OCI-LY3 (cell line): ENCODE data around the gene CNIH3.

Experiments used
- H2AFZ ChIP-seq: fragments of 200-600, 300-600 bp; shearing (Covaris generic); 2 replicates; pipeline ENCODE4 v1.6.0; 2014; ENCODE audit warnings: antibody characterized with exemption, low read depth, low read length
- H3K27ac ChIP-seq: fragments of 200-600, 300-600 bp; sonication (generic); 2 replicates; pipeline ENCODE4 v1.5.1; 2014; ENCODE audit warnings: mild to moderate bottlenecking, low read length, moderate library complexity, mixed read lengths
- H3K27me3 ChIP-seq: fragments of 200-600, 300-600 bp; sonication (generic); 2 replicates; pipeline ENCODE4 v1.6.1; 2014; ENCODE audit warnings: low read depth, low read length, mixed read lengths
- H3K36me3 ChIP-seq: fragments of 200-600, 300-600 bp; sonication (generic); replicated peaks from 2 replicates; pipeline ENCODE3; 2014; ENCODE audit warnings: low read depth, low read length, mixed read lengths
- H3K4me1 ChIP-seq: fragments of 300-600, 200-600 bp; sonication (generic); 2 replicates; pipeline ENCODE4 v1.6.1; 2014; ENCODE audit warnings: low read length, mixed read lengths
- H3K4me2 ChIP-seq: fragments of 200-600, 300-600 bp; sonication (generic); 2 replicates; pipeline ENCODE4 v1.6.1; 2014; ENCODE audit warnings: low read length, mixed read lengths
- H3K4me3 ChIP-seq: fragments of 300-600, 200-600 bp; sonication (generic); 2 replicates; pipeline ENCODE4 v1.5.1; 2014; ENCODE audit warnings: antibody characterized with exemption, mild to moderate bottlenecking, low read length, moderate library complexity
- H3K79me2 ChIP-seq: fragments of 300-600, 200-600 bp; shearing (Covaris generic); 2 replicates; pipeline ENCODE4 v1.6.1; 2014; ENCODE audit warnings: mild to moderate bottlenecking, low read length, mixed read lengths
- H3K9ac ChIP-seq: fragments of 300-600, 200-600 bp; shearing (Covaris generic); 2 replicates; pipeline ENCODE4 v1.6.0; 2014; ENCODE audit warnings: mild to moderate bottlenecking, low read length, moderate library complexity
- H3K9me3 ChIP-seq: fragments of 200-600, 300-600 bp; shearing (Covaris generic); 2 replicates; pipeline ENCODE4 v1.6.1; 2014; ENCODE audit warnings: low read length, mixed read lengths; ENCODE audit not compliant: insufficient read depth
- H4K20me1 ChIP-seq: fragments of 200-600, 300-600 bp; sonication (generic); 2 replicates; pipeline ENCODE4 v1.6.1; 2016; ENCODE audit warnings: low read length, mixed read lengths; ENCODE audit not compliant: insufficient read depth
- CTCF ChIP-seq: fragments of 200-600, 300-600 bp; sonication (generic); IDR thresholded peaks from 2 replicates; pipeline ENCODE4 v1.5.1; 2014; ENCODE audit warnings: antibody characterized with exemption, low read length, low read depth
- EZH2phosphoT487 ChIP-seq: fragments of 200-600 bp; shearing (Covaris generic); IDR thresholded peaks from 2 replicates; pipeline ENCODE4 v1.6.1; 2018; ENCODE audit warnings: antibody characterized with exemption, mixed run types, low read depth

The CNIH3 gene

DNA sequence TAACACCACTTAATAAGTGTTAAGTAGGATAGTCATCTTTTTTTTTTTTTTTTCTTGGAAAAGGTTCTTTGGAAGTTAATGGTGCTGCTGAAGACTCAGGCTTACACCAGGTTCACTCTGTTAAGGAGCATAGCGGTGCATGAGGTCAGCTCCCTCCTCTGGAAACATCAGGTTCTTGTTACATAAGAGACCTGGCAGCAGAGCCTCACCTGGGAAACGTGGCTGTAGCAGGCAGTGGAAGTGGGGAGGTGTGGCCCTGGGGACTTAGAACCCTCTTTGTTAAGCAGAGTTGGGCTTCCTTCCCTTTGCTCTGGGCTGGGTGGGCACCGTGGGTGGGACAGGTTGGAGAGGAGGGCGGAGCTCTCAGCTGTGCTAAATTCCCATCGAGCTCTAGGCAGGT is 104.1 kb downstream of the CNIH3 start:
- H3K4me3 ChIP-seq: no peak overlapping the region
- no peaks in the 10 kb centered on the region for H3K79me2 ChIP-seq
- no peak overlapping the region for H3K27ac ChIP-seq
- no peak overlapping the region for H3K9ac ChIP-seq
- H3K4me1 ChIP-seq: no peaks in the 10 kb centered on the region
- H3K27me3 ChIP-seq: peaks cover 9% of the 10 kb centered on the region; the same call in 1 of the 2 replicates
- no peaks in the 10 kb centered on the region for H4K20me1 ChIP-seq
- no peak overlapping the region for H3K4me2 ChIP-seq
- H3K36me3 ChIP-seq: no peaks in the 10 kb centered on the region
- H2AFZ ChIP-seq: no peak overlapping the region
- no peak for TF ChIP-seq CTCF
- no peak for TF ChIP-seq EZH2phosphoT487
- no peaks in the 10 kb centered on the region for H3K9me3 ChIP-seq

DNA sequence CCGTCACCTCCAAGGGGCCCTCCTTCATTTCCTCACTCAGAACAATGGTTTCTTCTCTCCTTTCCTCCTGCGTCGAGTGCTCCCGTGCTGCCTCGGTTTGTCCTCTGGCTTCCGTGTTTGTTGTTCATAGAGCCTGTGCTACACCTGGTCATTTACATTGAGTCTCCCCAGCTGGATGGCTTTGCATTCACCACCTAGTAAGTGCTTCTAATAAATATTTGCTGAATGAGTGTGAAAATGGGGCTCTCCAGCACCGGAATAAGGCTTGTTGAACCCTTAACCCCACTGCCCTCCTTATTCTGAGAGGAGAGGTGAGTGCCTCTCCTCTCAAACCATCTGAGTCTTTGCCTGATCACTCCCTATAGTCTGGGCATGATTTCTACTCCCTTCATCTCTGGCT is 104.9 kb downstream of the CNIH3 start:
- peaks cover 9% of the 10 kb centered on the region; the same call in 1 of the 2 replicates for H3K27me3 ChIP-seq
- no peaks in the 10 kb centered on the region for H4K20me1 ChIP-seq
- H3K9me3 ChIP-seq: no peaks in the 10 kb centered on the region
- H3K36me3 ChIP-seq: no peaks in the 10 kb centered on the region
- H3K9ac ChIP-seq: no peak overlapping the region
- H3K4me1 ChIP-seq: no peaks in the 10 kb centered on the region
- no peak overlapping the region for H3K27ac ChIP-seq
- H2AFZ ChIP-seq: no peak overlapping the region
- no peak for TF ChIP-seq EZH2phosphoT487
- TF ChIP-seq CTCF: no peak
- no peaks in the 10 kb centered on the region for H3K79me2 ChIP-seq
- no peak overlapping the region for H3K4me3 ChIP-seq
- no peak overlapping the region for H3K4me2 ChIP-seq

GRCh38 chr1:224722838-224723237 is 106.7 kb downstream of the CNIH3 start:
- Histone ChIP-seq H3K4me3 (no peak overlapping the region), H3K9ac (no peak overlapping the region), H3K9me3 (no peaks in the 10 kb centered on the region), H3K27me3 (peaks cover 9% of the 10 kb centered on the region; the same call in 1 of the 2 replicates), H3K36me3 (no peaks in the 10 kb centered on the region), H3K27ac (no peak overlapping the region), H2AFZ (no peak overlapping the region), H4K20me1 (no peaks in the 10 kb centered on the region), H3K4me1 (no peaks in the 10 kb centered on the region), H3K79me2 (no peaks in the 10 kb centered on the region), H3K4me2 (no peak overlapping the region)
- TF ChIP-seq EZH2phosphoT487 (no peak), CTCF (no peak)

DNA sequence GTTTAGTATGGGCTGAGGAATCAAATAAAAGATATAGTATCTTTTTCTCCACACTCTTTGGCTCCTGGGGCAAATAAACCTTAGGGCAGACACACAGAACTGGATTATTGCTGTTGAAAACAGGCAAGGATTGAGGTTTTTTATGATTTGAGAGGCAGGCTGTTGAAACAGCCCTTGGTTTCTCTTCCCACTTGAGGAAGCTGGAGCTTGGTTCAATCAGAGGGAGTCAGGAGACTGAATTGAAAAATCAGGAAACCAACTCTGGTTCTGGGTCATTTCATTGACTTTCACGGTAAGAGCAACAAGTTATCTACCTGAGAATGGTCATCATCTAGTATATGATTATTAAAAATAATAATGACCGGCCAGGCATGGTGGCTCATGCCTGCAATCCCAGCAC is 108.4 kb downstream of the CNIH3 start:
- Histone ChIP-seq H3K4me1 (no peaks in the 10 kb centered on the region), H3K36me3 (no peaks in the 10 kb centered on the region), H3K27ac (no peak overlapping the region), H2AFZ (no peak overlapping the region), H3K9me3 (no peaks in the 10 kb centered on the region), H3K4me2 (no peak overlapping the region), H3K9ac (no peak overlapping the region), H4K20me1 (no peaks in the 10 kb centered on the region), H3K4me3 (no peak overlapping the region), H3K79me2 (no peaks in the 10 kb centered on the region), H3K27me3 (peaks cover 9% of the 10 kb centered on the region; the same call in 1 of the 2 replicates)
- TF ChIP-seq EZH2phosphoT487 (no peak), CTCF (no peak)
